Amniotic stem cell (primary cell): ENCODE results near the gene USH2A.

ENCODE experiments used
- DNase-seq: peaks from one replicate; lab custom pipeline; 2025; lab: John Stamatoyannopoulos, UW

Gene USH2A, protein sequence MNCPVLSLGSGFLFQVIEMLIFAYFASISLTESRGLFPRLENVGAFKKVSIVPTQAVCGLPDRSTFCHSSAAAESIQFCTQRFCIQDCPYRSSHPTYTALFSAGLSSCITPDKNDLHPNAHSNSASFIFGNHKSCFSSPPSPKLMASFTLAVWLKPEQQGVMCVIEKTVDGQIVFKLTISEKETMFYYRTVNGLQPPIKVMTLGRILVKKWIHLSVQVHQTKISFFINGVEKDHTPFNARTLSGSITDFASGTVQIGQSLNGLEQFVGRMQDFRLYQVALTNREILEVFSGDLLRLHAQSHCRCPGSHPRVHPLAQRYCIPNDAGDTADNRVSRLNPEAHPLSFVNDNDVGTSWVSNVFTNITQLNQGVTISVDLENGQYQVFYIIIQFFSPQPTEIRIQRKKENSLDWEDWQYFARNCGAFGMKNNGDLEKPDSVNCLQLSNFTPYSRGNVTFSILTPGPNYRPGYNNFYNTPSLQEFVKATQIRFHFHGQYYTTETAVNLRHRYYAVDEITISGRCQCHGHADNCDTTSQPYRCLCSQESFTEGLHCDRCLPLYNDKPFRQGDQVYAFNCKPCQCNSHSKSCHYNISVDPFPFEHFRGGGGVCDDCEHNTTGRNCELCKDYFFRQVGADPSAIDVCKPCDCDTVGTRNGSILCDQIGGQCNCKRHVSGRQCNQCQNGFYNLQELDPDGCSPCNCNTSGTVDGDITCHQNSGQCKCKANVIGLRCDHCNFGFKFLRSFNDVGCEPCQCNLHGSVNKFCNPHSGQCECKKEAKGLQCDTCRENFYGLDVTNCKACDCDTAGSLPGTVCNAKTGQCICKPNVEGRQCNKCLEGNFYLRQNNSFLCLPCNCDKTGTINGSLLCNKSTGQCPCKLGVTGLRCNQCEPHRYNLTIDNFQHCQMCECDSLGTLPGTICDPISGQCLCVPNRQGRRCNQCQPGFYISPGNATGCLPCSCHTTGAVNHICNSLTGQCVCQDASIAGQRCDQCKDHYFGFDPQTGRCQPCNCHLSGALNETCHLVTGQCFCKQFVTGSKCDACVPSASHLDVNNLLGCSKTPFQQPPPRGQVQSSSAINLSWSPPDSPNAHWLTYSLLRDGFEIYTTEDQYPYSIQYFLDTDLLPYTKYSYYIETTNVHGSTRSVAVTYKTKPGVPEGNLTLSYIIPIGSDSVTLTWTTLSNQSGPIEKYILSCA (N-terminal part only)

GRCh38 chr1:216422821-216423520, at the start of gene USH2A:
Gene USH2A (minus strand): TSS chr1:216423448. CDS start chr1:216422336, 1,112 bp downstream.
- DNase-seq: no peak

GRCh38 chr1:216466162-216466801, 43.0 kb upstream of the USH2A start:
- DNase-seq: no peak

DNA sequence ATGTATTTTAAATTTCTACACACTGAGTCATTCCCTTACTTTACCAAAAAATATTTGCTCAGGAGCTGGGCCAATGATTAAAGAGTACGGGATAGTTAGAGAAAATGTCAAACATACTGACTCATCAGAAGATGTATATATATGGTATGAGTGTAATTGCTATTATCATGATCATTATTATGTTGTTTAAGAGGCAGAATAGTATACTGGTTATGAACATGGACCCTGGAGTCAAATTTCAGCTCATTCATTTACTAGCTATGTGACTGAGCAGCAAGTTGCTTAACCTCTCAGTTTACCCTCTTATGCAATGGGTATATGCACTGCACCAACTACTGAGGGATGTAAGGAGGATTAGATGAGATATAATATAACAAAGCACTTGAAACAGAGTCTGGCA, 41.2 kb upstream of the USH2A start:
- DNase-seq: peak; percentile 82

- DNase-seq: peak; percentile 5
Observed at GRCh38 chr1:216462066-216462775, 39.0 kb upstream of the USH2A start.

GRCh38 chr1:216461466-216461865, 38.2 kb upstream of the USH2A start:
- no peak for DNase-seq

DNA sequence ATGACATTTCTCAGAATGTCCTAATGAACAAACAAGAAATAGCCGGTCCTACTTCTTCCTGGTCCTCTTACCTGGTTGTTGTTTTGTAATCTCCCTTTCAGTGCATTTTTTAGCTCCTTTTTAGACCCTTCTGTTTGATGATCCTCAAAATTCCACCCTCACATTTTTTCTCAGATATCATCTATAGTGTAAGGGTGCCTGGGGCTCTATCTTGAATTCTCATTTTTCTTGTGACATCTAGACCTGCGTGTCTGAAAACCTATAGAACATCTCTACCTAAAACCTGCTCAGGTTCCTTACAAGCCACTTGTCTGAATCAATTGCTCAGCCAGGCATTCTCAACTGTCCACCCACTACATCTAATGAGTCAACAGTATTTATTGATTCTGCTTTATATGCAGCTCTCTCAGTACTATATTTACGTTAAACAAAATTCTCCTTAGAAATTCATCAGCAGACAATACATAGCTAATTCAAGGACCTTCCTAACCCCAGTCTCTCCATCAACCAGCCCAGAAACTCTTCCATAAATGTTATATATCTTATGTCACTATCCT, 36.5 kb upstream of the USH2A start:
- DNase-seq: no peak

GRCh38 chr1:216458812-216459211, 35.6 kb upstream of the USH2A start:
- no peak for DNase-seq

- DNase-seq: no peak
Observed at GRCh38 chr1:216457356-216457755, 34.1 kb upstream of the USH2A start.

- peak; percentile 52 for DNase-seq
Observed at GRCh38 chr1:216456682-216457081, 33.4 kb upstream of the USH2A start.

- no peak for DNase-seq
Observed at GRCh38 chr1:216453777-216454176, 30.5 kb upstream of the USH2A start.

- no peak for DNase-seq
Observed at GRCh38 chr1:216450227-216450626, 27.0 kb upstream of the USH2A start.

DNA sequence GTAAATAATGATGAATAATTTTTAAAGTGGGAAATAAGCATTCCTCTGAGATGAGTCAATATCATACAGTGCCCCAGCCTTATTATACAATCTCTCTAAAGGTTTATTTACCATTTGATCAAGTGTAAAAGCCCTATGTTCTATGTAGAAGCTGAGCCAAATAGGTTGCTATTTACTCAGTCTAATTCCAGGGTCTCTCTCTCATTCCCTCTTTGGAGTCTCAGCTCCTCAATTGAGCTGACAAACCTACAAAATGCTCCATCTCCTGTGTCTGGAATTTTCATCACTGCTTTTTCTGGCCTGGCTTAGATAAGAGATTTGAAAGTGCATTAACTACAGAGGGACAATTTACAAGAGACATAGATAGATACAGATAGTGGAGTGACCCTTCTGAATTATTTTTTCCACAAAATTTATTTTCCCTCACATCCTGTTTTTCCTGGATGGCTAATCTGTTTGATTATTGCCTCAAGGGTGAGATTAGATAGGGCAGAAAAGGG, 24.8 kb upstream of the USH2A start:
- DNase-seq: no peak

GRCh38 chr1:216437603-216438002, 14.4 kb upstream of the USH2A start:
- DNase-seq: no peak

DNA sequence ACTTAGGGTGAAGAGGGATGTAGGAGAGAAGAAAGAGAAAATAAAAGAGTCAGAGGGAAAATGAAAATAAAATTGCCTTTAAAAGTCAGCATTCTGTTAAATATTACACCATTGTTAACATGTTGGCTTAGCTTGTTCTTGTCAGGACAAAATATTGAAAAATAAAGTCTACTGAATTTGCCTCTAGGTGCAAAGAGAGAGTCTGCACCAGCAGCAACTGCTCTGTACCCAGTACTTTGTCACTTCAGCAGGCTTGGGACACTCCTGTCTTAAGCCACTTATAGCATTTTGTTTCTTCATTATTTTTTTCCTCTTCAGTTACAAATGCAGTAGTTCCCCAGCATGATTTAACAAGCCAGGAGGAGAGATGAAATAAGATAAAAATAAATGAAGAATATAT, 11.0 kb upstream of the USH2A start:
- DNase-seq: no peak

- DNase-seq: no peak
Observed at GRCh38 chr1:216433175-216433574, 9.9 kb upstream of the USH2A start.

DNA sequence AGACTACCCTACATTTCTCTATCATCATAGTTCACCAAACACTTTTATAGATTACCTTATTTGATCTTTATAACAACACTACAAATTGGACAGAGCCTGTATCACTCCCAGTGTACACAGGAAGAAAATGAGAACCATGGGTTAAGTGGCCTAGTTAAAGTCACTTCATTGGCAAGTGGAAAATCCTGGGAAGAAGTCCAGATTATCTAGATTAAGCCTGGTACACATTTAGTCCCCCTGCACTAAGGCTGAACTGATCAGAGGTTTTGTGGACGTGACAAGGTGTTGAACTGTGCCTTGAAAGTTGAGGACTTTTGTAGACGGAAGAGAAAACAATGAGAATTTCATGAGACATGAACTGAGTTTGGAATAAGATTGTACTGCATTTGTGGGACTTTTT, 7.5 kb upstream of the USH2A start:
- no peak for DNase-seq

DNA sequence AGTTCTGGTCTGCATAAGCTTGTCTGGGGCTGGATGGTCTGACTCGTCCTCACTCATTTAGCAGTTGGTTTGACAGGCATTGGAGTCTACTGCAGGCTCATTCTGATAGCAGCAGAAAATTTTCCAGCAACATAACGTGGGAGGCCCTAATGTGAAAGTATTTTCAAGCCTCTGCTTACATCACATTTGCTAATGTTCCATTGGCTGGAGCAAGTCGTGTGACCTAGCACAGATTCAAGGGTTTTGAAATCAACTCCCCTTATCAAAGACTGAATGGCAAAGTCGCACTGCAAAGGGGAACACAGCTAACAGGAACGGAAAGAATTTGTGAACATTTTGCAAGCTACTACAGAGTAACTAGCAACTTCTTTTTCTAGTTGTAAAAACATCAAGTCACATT, 2.3 kb upstream of the USH2A start:
- DNase-seq: no peak

DNA sequence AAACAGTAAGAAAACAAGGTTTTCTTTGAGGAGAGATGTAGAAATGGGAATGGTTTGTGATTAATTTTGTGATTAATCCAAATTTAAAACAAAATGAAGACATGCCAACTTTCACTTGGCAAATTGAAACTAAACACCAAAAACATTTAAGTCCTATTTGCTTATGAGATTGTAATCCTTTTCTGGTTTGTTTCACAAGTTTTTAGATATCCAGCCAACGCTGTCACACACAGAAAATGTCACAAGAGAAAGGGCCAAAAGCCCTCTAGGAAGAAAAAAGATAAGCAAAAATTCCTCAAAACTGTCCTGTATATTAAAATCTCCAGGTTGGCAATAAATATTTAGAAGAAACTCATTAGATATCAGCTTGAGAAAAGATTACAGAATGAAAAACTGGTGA, 2.5 kb downstream of the USH2A start:
- DNase-seq: no peak

DNA sequence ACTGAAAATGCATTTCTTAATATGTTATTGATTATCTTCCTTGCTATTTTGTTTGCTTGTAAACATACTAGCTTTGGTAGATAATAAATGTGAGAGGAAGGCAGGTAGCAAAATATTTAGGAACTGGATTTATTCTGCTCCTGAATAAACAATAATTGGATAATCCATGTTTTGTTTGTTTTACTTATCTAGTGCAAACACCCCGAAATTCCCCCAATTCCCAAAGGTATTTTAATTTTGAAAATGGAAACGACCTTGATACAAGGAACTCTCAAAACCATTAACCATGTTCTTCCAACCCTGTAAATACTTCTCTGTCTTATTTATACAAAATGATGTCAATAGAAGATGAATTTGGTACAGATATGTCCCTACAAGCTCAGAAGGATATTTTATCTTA, 3.0 kb downstream of the USH2A start:
- no peak for DNase-seq

DNA sequence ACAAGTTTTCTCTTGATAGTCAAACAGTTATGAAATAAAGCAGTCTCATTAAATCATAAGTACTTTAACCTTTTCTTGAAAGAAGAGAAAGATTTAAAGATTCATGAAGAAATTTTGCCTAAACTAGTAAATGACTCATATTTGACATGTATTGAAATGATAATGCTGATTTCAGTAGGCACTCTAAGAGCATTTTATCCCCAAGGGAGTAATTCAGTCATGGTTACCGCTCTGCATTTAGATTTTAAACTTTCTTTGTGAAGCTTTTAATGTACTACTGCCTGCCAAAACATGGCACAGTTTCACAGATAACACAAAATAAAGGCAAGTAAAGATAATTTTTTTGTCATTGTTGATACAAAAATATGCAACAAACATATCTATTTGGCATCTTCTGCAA, 6.8 kb downstream of the USH2A start:
- DNase-seq: no peak
